Mammary epithelial cell (primary cell): Measurements from ENCODE around the gene TOM1L2.

ENCODE experiments used
- EZH2 ChIP-seq: IDR thresholded peaks from 2 replicates; pipeline ENCODE4 v1.6.1; 2012; ENCODE audit warnings: low read length, inconsistent platforms, borderline replicate concordance
- TF ChIP-seq, protein P1 (sequence below), 2 donors: IDR thresholded peaks in 1 of 2; conservative IDR thresholded peaks in 1 of 2; 2 replicates each; pipeline ENCODE4 v1.5.1; 2011 to 2012; ENCODE audit warnings: inconsistent platforms in 2 of 2, low read length in 2 of 2, mild to moderate bottlenecking in 2 of 2, control low read depth in 1 of 2, low read depth in 1 of 2; ENCODE audit not compliant: insufficient read depth in 1 of 2; ENCODE audit errors: extremely low read depth in 1 of 2

DNA sequence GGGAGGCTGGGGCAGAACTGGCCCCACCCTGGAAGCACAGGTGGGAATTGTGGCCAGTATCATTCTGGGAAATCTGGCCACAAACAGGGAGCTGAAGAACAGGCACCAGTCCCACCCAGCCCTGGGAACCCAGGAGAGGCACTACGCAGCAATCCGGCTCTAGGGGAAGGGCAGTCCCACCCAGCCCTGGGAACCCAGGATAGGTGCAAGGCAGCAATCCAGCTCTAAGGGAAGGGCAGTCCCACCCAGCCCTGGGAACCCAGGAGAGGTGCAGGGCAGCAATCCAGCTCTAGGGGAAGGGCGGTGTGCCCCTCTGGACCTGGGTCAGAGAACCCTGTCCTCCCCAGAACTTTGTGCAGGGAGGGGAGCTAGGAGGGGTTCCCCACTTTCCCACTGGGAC is 7.6 kb upstream of the TOM1L2 start:
- TF ChIP-seq, protein P1, sequence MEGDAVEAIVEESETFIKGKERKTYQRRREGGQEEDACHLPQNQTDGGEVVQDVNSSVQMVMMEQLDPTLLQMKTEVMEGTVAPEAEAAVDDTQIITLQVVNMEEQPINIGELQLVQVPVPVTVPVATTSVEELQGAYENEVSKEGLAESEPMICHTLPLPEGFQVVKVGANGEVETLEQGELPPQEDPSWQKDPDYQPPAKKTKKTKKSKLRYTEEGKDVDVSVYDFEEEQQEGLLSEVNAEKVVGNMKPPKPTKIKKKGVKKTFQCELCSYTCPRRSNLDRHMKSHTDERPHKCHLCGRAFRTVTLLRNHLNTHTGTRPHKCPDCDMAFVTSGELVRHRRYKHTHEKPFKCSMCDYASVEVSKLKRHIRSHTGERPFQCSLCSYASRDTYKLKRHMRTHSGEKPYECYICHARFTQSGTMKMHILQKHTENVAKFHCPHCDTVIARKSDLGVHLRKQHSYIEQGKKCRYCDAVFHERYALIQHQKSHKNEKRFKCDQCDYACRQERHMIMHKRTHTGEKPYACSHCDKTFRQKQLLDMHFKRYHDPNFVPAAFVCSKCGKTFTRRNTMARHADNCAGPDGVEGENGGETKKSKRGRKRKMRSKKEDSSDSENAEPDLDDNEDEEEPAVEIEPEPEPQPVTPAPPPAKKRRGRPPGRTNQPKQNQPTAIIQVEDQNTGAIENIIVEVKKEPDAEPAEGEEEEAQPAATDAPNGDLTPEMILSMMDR (conservative IDR thresholded peaks at IDR 0.05 in 1 of 2, IDR thresholded peaks at IDR 0.05 in 1 of 2; ENCODE audit: extremely low read depth in 1 of 2, insufficient read depth in 1 of 2, low read depth in 1 of 2, low read length in 2 of 2), result no peak
- TF ChIP-seq EZH2, result no peak
